WTC11 (cell line): ENCODE data around the gene PPP1R14B. TPM values are rescaled to one million over a fixed set of nuclear protein-coding genes. Genes with fewer than 3 reads are reported as not detected.

ENCODE experiments used
- ATAC-seq: fragments of 200-7000 bp; cut with Tn5 transposase; 2 replicates; pipeline ENCODE4 v1.10.0; 2021; ENCODE audit warnings: mild to moderate bottlenecking, moderate library complexity
- CTCF ChIA-PET: fragments of 300-600 bp; sonication (Branson Sonifier 250); formaldehyde crosslinking; loops from one replicate; lab custom pipeline; 2021; ENCODE audit warnings: antibody characterized with exemption; lab: Charles Lee
- POLR2A ChIA-PET: fragments of 350-600 bp; sonication (Branson Sonifier 250); formaldehyde crosslinking; loops from one replicate; lab custom pipeline; 2021; ENCODE audit warnings: antibody characterized with exemption; lab: Charles Lee
- DNase-seq: peaks from one replicate; pipeline ENCODE4 v3.0.0; 2021; ENCODE audit warnings: low spot score
- H3K27ac Mint-ChIP-seq: 2 replicates; pipeline ENCODE4 v1.8.0; 2021; ENCODE audit warnings: mixed read lengths
- H3K27me3 Mint-ChIP-seq: 2 replicates; pipeline ENCODE4 v1.8.0; 2021; ENCODE audit warnings: low read depth, mild to moderate bottlenecking, moderate library complexity, mixed read lengths
- H3K36me3 Mint-ChIP-seq: 2 replicates; pipeline ENCODE4 v1.8.0; 2021; ENCODE audit warnings: mixed read lengths
- H3K4me1 Mint-ChIP-seq: 2 replicates; pipeline ENCODE4 v1.8.0; 2022; ENCODE audit warnings: mixed read lengths
- H3K4me3 Mint-ChIP-seq: 2 replicates; pipeline ENCODE4 v1.8.0; 2021; ENCODE audit warnings: mild to moderate bottlenecking, moderate library complexity, mixed read lengths
- H3K9me3 Mint-ChIP-seq: 2 replicates; pipeline ENCODE4 v1.8.0; 2021; ENCODE audit warnings: mixed read lengths
- CBFB ChIP-seq: sonication (generic); formaldehyde crosslinking; IDR thresholded peaks from 2 replicates; pipeline ENCODE4 v1.8.1; 2022; ENCODE audit warnings: mild to moderate bottlenecking, low read depth, missing genetic modification reagents
- E2F1 ChIP-seq: sonication (generic); formaldehyde crosslinking; IDR thresholded peaks from 2 replicates; pipeline ENCODE4 v1.8.0; 2022; ENCODE audit warnings: mild to moderate bottlenecking, missing genetic modification reagents
- FOXP1 ChIP-seq: sonication (generic); formaldehyde crosslinking; IDR thresholded peaks from 2 replicates; pipeline ENCODE4 v1.8.0; 2022; ENCODE audit warnings: missing genetic modification reagents, mild to moderate bottlenecking, moderate library complexity, borderline replicate concordance
- GTF2I ChIP-seq: fragments of 250-450 bp; sonication (Bioruptor Pico); conservative IDR thresholded peaks from 2 replicates; pipeline ENCODE4 v1.4.0; 2021; ENCODE audit warnings: mild to moderate bottlenecking
- IRF1 ChIP-seq: sonication (generic); formaldehyde crosslinking; IDR thresholded peaks from 2 replicates; pipeline ENCODE4 v1.8.0; 2023; ENCODE audit warnings: missing genetic modification reagents
- IRF2 ChIP-seq: sonication (generic); formaldehyde crosslinking; IDR thresholded peaks from 2 replicates; pipeline ENCODE4 v1.8.0; 2022; ENCODE audit warnings: low read depth, missing genetic modification reagents, borderline replicate concordance
- JAZF1 ChIP-seq: fragments of 250-450 bp; sonication (Bioruptor Pico); IDR thresholded peaks from 2 replicates; pipeline ENCODE4 v1.9.0; 2021; ENCODE audit warnings: moderate library complexity, mild to moderate bottlenecking, inconsistent platforms
- NFATC4 ChIP-seq: fragments of 250-450 bp; sonication (Bioruptor Pico); IDR thresholded peaks from 2 replicates; pipeline ENCODE4 v1.9.0; 2021; ENCODE audit warnings: mild to moderate bottlenecking
- PREB ChIP-seq: sonication (generic); formaldehyde crosslinking; IDR thresholded peaks from 2 replicates; pipeline ENCODE4 v1.8.1; 2022; ENCODE audit warnings: mild to moderate bottlenecking, missing genetic modification reagents, moderate library complexity, borderline replicate concordance
- RORB ChIP-seq: fragments of 250-450 bp; sonication (Bioruptor Pico); IDR thresholded peaks from 2 replicates; pipeline ENCODE4 v1.9.0; 2021; ENCODE audit warnings: mild to moderate bottlenecking
- SOX15 ChIP-seq: fragments of 250-450 bp; sonication (Bioruptor Pico); IDR thresholded peaks from 2 replicates; pipeline ENCODE4 v1.9.0; 2021; ENCODE audit warnings: mild to moderate bottlenecking
- TCF7 ChIP-seq: sonication (generic); formaldehyde crosslinking; IDR thresholded peaks from 2 replicates; pipeline ENCODE4 v1.8.0; 2022; ENCODE audit warnings: mild to moderate bottlenecking, low read depth, missing genetic modification reagents, moderate library complexity
- TEAD1 ChIP-seq: sonication (generic); formaldehyde crosslinking; IDR thresholded peaks from 2 replicates; pipeline ENCODE4 v1.8.0; 2022; ENCODE audit warnings: mild to moderate bottlenecking, missing genetic modification reagents
- ZBTB21 ChIP-seq: sonication (generic); formaldehyde crosslinking; IDR thresholded peaks from 2 replicates; pipeline ENCODE4 v1.8.1; 2023; ENCODE audit warnings: mild to moderate bottlenecking, missing genetic modification reagents, borderline replicate concordance
- ZNF121 ChIP-seq: sonication (generic); formaldehyde crosslinking; IDR thresholded peaks from 2 replicates; pipeline ENCODE4 v1.8.0; 2023; ENCODE audit warnings: missing genetic modification reagents
- ZNF138 ChIP-seq: sonication (generic); formaldehyde crosslinking; conservative IDR thresholded peaks from 2 replicates; pipeline ENCODE4 v1.8.1; 2022; ENCODE audit warnings: mild to moderate bottlenecking, moderate library complexity, missing genetic modification reagents
- ZNF423 ChIP-seq: fragments of 250-450 bp; sonication (Bioruptor Pico); IDR thresholded peaks from 2 replicates; pipeline ENCODE4 v2.1.2; 2022; ENCODE audit warnings: mild to moderate bottlenecking, moderate library complexity
- ZNF671 ChIP-seq: fragments of 250-450 bp; sonication (Bioruptor Pico); IDR thresholded peaks from 2 replicates; pipeline ENCODE4 v1.8.0; 2021; ENCODE audit warnings: mild to moderate bottlenecking
- total RNA-seq: library from RNA; stranded (reverse); gene quantifications from 3 replicates; pipeline ENCODE4 v1.2.3, GENCODE V29; 2021
- TF ChIP-seq, protein P1 (sequence below): sonication (generic); formaldehyde crosslinking; IDR thresholded peaks from 2 replicates; pipeline ENCODE4 v1.8.0; 2022; ENCODE audit warnings: missing genetic modification reagents
- TF ChIP-seq, protein P2 (sequence below): sonication (generic); formaldehyde crosslinking; IDR thresholded peaks from 2 replicates; pipeline ENCODE4 v1.8.1; 2023; ENCODE audit warnings: mild to moderate bottlenecking, missing genetic modification reagents, moderate library complexity
- TF ChIP-seq, protein P3 (sequence below): fragments of 250-450 bp; sonication (Bioruptor Pico); conservative IDR thresholded peaks from 2 replicates; pipeline ENCODE4 v1.9.0; 2021; ENCODE audit warnings: mild to moderate bottlenecking
- TF ChIP-seq, protein P4 (sequence below): sonication (generic); formaldehyde crosslinking; IDR thresholded peaks from 2 replicates; pipeline ENCODE4 v1.8.1; 2022; ENCODE audit warnings: low read depth, mild to moderate bottlenecking, moderate library complexity, missing genetic modification reagents, borderline replicate concordance

Gene PPP1R14B
- total RNA-seq, 1 experiment from 2014 or later, result 471 TPM

- H3K27ac Mint-ChIP-seq, result no peak overlapping the region
- H3K9me3 Mint-ChIP-seq, result no peaks in the 10 kb centered on the region
- peak; percentile 6; the same call in 1 of the 2 replicates for ATAC-seq
- no peak for TF ChIP-seq JAZF1 (CRISPR knock-in tag)
- TF ChIP-seq, protein P1, sequence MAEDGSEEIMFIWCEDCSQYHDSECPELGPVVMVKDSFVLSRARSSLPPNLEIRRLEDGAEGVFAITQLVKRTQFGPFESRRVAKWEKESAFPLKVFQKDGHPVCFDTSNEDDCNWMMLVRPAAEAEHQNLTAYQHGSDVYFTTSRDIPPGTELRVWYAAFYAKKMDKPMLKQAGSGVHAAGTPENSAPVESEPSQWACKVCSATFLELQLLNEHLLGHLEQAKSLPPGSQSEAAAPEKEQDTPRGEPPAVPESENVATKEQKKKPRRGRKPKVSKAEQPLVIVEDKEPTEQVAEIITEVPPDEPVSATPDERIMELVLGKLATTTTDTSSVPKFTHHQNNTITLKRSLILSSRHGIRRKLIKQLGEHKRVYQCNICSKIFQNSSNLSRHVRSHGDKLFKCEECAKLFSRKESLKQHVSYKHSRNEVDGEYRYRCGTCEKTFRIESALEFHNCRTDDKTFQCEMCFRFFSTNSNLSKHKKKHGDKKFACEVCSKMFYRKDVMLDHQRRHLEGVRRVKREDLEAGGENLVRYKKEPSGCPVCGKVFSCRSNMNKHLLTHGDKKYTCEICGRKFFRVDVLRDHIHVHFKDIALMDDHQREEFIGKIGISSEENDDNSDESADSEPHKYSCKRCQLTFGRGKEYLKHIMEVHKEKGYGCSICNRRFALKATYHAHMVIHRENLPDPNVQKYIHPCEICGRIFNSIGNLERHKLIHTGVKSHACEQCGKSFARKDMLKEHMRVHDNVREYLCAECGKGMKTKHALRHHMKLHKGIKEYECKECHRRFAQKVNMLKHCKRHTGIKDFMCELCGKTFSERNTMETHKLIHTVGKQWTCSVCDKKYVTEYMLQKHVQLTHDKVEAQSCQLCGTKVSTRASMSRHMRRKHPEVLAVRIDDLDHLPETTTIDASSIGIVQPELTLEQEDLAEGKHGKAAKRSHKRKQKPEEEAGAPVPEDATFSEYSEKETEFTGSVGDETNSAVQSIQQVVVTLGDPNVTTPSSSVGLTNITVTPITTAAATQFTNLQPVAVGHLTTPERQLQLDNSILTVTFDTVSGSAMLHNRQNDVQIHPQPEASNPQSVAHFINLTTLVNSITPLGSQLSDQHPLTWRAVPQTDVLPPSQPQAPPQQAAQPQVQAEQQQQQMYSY (CRISPR knock-in tag), result peak; percentile 87
- TF ChIP-seq, all 79 proteins: peak for 1
- Mint-ChIP-seq H3K27me3 (peaks cover 64% of the 10 kb centered on the region), H3K36me3 (no peaks in the 10 kb centered on the region), H3K4me1 (peaks cover 12% of the 10 kb centered on the region), H3K4me3 (peak overlapping the region; percentile 66)
- no peak for DNase-seq
- ChIA-PET CTCF (interaction anchor here (1.0 to 12.5 kb wide), 3 partner anchors 11 to 64 kb away, joined by 3 to 151 read pairs (median 4); partner anchors contain the start of gene ESRRA), POLR2A (interaction anchor here (0.6 kb wide), 1 partner anchor 19 kb away, joined by 3 read pairs; no protein-coding TSS in a partner anchor)
These were observed 43.9 kb upstream of the PPP1R14B start for GRCh38 chr11:64290352-64291261.

GRCh38 chr11:64289002-64289564 lies 42.3 kb upstream of the PPP1R14B start:
- no peak for ATAC-seq
- Mint-ChIP-seq H3K36me3 (no peaks in the 10 kb centered on the region), H3K4me1 (peaks cover 12% of the 10 kb centered on the region), H3K9me3 (no peaks in the 10 kb centered on the region), H3K27ac (no peak overlapping the region), H3K4me3 (no peak overlapping the region), H3K27me3 (peaks cover 49% of the 10 kb centered on the region)
- TF ChIP-seq ZNF671 (CRISPR knock-in tag), result no peak
- no peak for TF ChIP-seq FOXP1 (CRISPR knock-in tag)
- TF ChIP-seq, protein P2, sequence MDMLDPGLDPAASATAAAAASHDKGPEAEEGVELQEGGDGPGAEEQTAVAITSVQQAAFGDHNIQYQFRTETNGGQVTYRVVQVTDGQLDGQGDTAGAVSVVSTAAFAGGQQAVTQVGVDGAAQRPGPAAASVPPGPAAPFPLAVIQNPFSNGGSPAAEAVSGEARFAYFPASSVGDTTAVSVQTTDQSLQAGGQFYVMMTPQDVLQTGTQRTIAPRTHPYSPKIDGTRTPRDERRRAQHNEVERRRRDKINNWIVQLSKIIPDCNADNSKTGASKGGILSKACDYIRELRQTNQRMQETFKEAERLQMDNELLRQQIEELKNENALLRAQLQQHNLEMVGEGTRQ (CRISPR knock-in tag), result no peak
- TF ChIP-seq ZNF423, result no peak
- no peak for TF ChIP-seq IRF1 (CRISPR knock-in tag)
- no peak for TF ChIP-seq E2F1 (CRISPR knock-in tag)
- TF ChIP-seq ZNF138, result no peak
- no peak for TF ChIP-seq ZNF121
- no peak for TF ChIP-seq CBFB (CRISPR knock-in tag)
- TF ChIP-seq ZBTB21 (CRISPR knock-in tag), result no peak
- TF ChIP-seq TCF7, result no peak
- no peak for TF ChIP-seq NFATC4
- no peak for TF ChIP-seq PREB (CRISPR knock-in tag)
- TF ChIP-seq, protein P3, sequence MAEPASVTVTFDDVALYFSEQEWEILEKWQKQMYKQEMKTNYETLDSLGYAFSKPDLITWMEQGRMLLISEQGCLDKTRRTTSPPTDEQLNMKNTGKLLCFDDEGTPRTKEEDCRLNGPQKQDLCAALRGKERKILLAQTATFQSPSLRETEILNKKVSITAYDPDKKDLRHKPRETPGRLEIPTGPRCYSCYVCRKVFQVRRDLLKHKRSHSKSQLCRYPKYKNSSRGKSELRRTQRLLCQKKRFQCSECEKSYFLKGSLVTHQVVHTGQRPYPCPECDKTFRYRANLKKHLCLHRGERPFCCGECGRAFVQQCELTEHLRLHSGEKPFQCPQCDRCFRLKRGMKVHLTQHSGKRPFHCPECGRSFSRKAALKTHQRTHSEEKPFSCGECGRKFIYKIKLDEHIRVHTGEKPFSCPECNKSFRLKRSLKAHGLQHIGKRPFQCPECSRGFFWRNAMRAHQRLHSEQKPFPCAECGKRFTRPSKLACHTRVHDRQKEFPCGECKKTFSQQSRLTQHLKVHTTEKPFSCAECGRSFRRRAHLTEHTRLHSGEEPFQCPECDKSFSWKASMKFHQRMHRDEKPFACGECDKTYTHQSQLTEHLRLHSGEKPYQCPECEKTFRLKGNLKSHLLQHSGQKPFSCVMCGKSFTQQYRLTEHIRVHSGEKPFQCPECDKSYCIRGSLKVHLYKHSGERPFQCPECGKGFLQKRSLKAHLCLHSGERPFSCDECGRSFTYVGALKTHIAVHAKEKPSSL (CRISPR knock-in tag), result no peak
- no peak for TF ChIP-seq TEAD1
- TF ChIP-seq RORB (CRISPR knock-in tag), result no peak
- no peak for TF ChIP-seq GTF2I (CRISPR knock-in tag)
- TF ChIP-seq, protein P4, sequence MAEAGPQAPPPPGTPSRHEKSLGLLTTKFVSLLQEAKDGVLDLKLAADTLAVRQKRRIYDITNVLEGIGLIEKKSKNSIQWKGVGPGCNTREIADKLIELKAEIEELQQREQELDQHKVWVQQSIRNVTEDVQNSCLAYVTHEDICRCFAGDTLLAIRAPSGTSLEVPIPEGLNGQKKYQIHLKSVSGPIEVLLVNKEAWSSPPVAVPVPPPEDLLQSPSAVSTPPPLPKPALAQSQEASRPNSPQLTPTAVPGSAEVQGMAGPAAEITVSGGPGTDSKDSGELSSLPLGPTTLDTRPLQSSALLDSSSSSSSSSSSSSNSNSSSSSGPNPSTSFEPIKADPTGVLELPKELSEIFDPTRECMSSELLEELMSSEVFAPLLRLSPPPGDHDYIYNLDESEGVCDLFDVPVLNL, result no peak
- no peak for TF ChIP-seq IRF2 (CRISPR knock-in tag)
- no peak for TF ChIP-seq SOX15 (CRISPR knock-in tag)
- ChIA-PET POLR2A (interaction anchor here (0.8 kb wide), 1 partner anchor 72 kb away, joined by 3 read pairs; no protein-coding TSS in a partner anchor), CTCF (interaction anchor here (0.6 to 12.5 kb wide), 5 partner anchors 14 to 334 kb away, joined by 3 to 151 read pairs (median 3); partner anchors contain the start of genes ESRRA and PLCB3)
- no peak for DNase-seq
